Measurements from ENCODE around the gene PSMF1.

GRCh38 chr20:1125277-1125676 is 6.9 kb downstream of the PSMF1 start:
- TF ChIP-seq CTCF (IDR thresholded peaks at IDR 0.05): no peak
- no peak for TF ChIP-seq POLR2AphosphoS5 (IDR thresholded peaks at IDR 0.05)
- TF ChIP-seq POLR2A (IDR thresholded peaks at IDR 0.05): no peak
- no peak for TF ChIP-seq EP300 (IDR thresholded peaks at IDR 0.05)

All from stomach (tissue), 4 donors.